GM18873 (cell line): Measurements from ENCODE around the gene CCSER1.

Source experiments
- ATAC-seq: cut with Tn5 transposase; IDR thresholded peaks from one replicate; pipeline ENCODE4 v1.9.1; 2021; ENCODE audit warnings: mild to moderate bottlenecking, moderate library complexity, moderate number of reproducible peaks; ENCODE audit not compliant: unreplicated experiment, low FRiP score

Gene CCSER1

GRCh38 chr4:90992213-90992612, 865.0 kb downstream of the CCSER1 start:
- ATAC-seq: no peak

DNA sequence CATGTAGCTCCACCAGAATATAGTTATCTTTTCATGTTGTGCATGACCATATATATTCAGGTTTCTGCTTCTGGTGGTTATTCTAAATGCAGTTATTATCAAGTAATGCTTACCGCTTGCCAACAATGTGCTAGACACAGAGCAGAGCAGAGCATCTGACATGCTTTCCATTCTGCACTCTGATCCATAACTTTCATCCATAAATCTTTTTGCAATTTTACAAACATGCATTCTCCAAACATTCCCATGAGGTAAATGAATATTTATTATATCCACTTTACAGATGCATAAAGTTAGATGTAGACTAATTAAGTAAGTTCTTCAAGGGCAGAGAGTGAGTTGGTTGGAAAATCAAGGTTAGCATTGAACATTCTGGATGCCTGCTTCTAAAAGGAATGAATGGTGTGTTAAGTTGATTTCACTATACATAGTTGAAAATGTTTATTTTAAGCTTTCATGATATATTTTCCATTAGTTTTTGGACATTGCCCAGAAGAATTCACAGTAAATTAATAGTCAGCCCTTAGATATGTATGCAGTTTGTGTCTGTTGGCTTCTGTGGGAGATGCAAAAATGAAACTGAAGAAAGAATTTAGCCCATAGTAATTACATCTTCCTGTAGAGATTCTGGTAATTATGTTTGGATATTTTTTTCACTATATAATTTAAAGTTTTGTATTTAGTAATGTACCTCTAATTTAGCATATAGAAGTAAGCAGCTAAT, 867.8 kb downstream of the CCSER1 start:
- ATAC-seq: no peak

DNA sequence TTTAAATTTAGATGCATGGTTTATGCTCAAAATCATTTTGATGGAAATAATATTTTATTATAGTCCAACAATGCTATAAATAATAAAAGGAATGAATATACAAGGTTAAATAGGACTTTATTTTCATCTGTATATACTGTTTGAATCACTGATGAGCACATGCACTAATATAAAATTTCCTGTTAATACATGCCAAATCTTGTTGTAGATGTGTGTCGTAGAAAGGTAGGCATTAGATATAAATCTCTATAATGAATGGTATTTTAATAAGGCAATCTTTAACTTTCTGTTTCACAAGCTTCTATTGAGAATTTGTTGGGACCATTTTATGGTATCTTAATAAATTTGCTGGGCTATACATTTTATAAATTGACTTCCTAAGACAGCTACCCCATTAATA, 868.8 kb downstream of the CCSER1 start:
- ATAC-seq: no peak

GRCh38 chr4:90996813-90997212, 869.6 kb downstream of the CCSER1 start:
- no peak for ATAC-seq

DNA sequence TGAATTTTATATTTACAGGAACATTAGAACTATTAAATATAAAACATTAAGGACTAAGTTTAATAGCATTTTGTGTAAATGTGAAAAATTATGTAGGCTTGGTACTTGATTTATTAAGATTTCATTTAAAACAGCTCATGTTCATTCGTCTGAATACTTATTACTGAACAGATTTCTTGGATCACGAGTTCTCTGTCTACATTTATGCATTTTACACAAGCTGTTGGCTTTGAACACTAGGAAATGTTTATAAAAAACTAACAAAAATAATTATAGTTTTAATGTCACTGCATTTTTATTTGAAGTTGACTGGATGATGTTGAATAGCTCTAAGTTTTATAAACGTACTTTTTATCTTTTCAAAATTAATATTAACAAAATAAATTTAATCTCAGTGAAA, 888.7 kb downstream of the CCSER1 start:
- ATAC-seq: no peak

DNA sequence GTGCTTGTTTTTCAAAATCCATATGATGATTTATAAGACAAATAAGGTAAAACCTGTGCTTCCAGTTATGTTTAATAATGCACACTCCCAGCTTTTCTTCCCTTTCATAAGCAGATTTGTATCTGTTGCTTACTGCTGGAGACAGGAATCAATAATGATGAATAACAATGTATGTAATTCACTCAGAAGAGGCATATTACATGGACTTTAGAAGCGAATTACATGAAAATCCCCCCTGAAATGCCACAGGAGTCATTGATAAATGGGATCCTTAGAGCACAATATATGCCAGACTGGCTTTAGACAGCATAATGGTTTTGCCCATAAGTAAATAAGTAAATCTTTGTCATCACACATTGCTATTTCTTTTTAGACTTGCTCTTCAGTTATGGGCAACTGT, 892.3 kb downstream of the CCSER1 start:
- ATAC-seq: no peak

DNA sequence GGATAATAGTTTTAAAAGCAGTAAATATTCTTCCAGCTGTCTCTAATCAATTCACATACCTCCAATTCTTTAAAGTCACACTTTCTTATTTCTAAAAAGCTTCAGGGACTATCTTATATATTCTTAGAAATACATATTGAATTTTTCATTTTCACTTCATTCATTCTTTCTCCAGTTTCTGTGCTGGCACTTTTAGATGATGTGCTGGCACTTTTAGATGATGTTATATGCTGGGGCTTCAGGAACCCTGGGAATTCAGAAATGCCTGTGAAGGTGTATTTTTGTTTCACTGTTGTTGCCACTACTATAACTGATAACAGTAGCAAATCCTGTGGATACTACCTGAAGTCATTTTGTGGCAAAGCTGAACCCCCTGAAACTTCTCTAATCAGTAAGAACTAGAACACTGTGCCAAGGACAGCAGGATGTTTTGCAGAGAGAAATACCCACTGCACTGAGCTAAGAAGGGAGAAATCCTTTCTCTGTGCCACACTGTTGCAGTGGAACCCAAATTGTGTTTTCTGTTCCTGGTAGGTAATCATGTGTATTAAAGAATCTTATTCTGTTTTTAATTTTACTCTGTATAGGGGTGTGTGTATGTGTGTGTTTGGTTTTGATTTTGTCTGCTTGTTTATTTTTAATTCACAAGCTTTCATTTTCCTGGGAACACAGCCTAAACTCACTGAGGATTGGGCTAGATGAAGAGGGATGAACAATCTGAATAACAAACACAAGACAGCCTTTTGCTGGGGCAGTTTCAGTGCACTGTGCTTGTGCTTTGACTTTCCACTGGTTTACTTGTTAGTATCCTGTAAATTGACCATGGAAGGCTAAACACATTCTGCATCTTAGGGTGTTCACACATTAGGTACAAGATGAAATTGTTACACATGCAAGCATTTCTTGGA, 898.3 kb downstream of the CCSER1 start:
- no peak for ATAC-seq

GRCh38 chr4:91028228-91028627, 901.0 kb downstream of the CCSER1 start:
- no peak for ATAC-seq

DNA sequence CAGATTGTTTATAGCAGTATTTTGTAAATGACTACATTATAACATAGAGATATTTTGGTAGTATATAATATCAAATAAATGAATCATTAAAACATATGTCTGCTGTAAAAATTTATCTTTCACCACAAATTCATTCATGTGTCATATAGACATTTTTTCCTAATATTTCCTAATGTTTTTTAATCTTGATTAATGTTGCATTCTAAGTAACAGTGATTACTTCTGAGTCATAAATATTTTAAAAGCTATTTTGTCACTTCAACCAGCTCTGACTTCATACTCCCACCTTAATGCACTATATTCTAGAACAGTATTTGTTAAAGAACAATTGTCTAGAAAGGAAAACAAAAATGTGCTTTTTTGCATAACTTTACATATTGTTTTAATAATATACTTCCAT, 904.6 kb downstream of the CCSER1 start:
- no peak for ATAC-seq

- ATAC-seq: no peak
Observed at GRCh38 chr4:91032725-91033445, 905.7 kb downstream of the CCSER1 start.

DNA sequence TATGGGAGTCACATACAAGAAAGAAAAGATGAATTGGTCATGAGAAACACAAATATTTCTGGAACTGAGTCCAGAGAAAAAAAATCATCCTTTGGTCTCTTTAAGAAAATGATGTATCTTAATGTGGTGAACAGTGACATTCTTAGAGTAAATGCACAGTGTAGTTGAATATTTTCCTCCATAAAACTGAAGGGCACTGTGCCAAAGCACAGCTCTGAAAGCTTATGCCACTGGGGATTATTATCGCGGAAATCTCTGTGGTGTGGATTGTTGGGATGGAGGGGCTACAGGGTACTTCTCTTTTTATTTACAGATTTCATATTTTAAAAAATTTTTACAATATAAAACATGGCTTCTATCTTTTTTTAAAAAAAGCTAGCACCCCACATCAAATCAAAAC, 908.1 kb downstream of the CCSER1 start:
- no peak for ATAC-seq

DNA sequence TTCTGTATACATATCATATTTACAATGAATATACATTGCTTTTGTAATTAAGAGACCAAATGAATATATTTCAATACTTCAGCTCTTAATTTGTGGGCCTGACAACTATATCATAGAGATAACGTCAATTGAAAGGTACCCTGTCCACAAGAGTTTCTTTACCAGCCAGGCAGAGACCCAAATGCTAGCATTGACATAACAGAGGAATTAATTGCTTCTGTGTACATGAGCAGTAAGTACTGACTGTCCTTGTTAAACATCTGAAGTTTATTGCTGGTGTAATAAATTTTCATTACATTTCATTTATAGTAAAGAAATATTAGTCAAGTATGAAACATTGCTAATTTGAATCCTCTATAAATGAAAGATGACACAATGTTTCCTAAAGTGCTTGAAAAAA, 910.8 kb downstream of the CCSER1 start:
- no peak for ATAC-seq

GRCh38 chr4:91057871-91058270, 930.7 kb downstream of the CCSER1 start:
- ATAC-seq: no peak

DNA sequence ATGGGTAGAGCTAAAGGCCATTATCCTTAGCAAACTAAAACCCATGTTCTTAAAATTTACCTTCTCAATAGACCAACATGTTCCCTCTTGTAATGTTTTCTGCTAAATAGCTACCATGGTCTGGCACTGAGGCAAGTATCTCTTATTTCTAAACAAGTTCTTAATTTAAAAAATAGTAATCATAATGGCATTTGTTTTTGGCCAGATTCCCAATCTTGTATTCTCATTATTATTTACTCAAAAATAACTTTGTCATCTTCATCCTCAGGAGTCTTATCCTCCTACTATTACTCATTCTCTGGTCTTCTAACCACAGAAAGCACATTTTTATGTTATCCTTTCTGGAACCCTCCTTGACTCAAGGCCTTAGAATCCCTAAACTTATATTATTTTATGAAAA, 931.2 kb downstream of the CCSER1 start:
- ATAC-seq: no peak

DNA sequence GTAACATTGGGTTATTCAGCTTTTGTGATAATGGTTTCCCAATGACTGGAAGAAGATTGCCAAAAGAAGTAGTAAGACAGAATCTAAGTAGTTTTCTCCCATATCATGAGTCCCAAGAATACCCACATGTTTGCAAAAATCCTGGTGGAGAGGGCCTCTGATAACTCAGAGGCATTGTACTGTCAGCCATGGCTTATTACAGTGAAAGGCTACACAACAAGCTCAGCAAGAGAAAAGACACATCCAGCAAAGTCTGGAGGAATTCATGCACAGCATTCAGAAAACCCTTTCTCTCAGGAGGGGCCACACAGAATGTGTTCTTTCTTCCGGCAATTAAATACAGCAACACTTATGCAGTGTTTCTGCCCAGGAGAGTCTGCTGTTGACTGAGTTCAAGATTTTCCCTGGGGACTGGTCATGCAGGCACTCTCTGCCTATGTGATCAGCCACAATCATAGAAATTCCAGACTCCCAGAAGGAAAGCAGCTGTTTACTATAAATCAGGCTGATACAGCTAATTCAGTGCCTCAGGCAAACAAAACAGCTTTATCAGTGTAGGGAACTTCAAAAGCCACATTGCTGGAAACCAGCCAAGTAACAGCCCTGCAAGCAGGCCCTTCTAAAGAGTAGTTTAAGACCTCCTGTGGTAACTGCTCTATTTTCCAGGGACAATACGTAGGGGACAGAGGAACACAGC, 937.1 kb downstream of the CCSER1 start:
- no peak for ATAC-seq

DNA sequence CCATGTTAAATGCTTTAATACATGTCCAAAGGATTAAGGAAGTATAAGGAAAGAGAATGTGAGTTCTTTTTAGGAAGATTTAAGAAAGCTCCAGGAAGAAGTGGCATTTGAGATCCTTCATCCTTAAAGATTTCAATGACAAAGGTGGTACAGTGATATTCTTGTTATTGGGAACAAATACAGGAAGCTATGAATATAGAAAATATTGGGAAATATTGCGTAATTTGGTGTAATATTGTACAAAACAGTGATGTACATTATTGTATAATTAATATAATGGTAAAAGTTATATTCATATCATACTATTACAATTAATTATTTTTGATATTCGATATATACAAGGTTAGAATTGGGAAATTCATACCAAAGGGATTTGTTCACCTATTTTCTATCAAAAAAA, 937.9 kb downstream of the CCSER1 start:
- no peak for ATAC-seq

DNA sequence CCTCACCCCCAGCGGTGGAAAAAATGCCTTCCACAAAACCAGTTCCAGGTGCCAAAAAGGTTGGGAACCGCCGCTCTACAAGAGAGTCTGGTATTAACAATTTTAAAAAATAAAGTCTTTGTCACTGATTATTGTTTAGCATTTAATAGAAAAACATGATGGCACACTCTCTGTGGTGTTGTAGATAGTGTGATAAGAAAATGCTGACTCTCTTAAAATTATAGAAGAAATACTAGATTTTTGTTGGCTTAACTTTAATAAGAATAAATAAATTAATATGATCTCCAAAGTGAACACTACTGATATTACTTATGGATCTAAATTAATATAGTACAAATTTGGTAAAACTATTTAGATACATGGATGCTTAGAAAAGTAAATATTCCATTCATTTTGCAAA, 943.5 kb downstream of the CCSER1 start:
- no peak for ATAC-seq

DNA sequence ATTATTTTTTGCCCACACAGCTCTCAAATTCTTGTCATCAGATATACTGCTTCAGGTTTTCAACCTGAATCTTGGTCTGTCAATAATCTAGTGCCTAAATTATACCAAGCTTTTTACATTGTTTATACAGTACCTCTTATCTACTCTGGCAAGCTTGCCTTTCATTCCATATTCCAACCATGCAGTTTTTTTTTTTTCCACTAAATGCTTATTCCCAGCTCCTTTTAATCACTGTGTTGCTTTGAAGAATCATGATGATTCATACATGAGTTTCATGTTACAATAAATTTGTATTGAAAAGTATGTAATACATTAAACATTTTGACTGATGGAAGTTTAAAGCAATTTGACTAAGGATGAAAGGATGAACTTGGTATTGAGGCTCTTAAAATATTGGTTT, 949.0 kb downstream of the CCSER1 start:
- no peak for ATAC-seq

DNA sequence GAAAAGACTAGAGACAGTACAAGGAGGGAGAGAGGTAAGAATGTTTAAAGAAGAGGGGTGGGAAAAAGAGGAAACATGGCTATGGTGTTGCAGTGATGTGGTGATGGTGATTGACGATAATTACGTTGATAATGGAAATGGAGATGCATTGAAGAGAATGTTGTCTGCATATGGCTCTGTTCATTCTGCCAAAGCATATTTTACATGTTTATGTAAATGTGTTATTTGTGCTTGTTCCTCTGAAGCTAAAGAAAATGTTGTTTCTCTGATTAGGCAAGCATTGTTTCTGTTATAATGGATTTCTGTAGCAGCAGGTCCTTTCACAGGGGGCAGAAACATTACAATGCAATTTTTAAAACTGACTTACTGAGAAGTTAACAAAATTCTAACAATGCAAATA, 958.8 kb downstream of the CCSER1 start:
- ATAC-seq: no peak

DNA sequence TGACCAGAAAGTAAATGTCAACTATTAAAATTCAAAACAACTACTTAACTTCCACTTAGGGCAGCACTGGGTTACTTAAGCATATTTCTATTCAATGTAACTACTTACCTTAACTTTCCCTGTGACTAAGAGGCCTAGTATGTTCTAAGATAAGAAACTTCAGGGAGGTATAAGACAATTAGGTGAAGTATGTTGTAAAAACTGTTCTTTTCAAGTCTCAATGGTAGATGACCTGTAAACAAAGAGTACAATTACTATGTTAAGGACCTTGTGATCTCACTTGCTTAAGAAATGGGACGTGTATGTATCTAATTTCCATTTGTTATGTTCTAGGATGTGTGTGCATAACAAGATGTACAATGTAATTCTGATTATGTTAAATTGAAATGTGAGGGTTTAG, 960.5 kb downstream of the CCSER1 start:
- ATAC-seq: no peak

DNA sequence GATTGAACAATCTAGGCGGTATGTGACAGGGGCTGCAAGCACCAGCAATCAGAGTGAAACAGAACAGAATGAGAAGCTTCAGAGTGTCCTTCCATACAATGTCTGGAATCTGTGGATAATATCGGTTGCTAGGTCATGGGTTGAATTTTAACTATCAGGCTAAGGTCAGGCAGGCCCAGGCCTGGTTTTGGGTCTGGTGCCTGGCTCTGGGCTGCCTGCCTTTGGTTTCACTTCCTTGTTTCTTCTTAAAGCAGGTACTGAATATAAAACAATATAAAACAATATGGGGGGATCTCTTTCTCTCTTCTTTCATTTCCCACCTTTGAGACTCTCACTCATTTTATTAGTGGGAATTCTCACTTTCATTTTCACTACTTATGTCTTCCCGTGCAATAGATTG, 962.0 kb downstream of the CCSER1 start:
- no peak for ATAC-seq
